ENCODE data around the gene PSD. TPM values are rescaled to one million over a fixed set of nuclear protein-coding genes. Genes with fewer than 3 reads are reported as not detected.
A peak's percentile ranks its signal among the peaks of the same experiment; 100 is the strongest.
"Not testable (repeated sequence)": the region's sequence is repeated elsewhere in the genome, so short reads cannot be mapped to it uniquely, and the experiment has no call there.

The PSD gene
- total and polyA plus RNA-seq, 9 of the 15 experiments (the other 6 are each of a cell fraction or from before 2014, with no cell fraction given) = 0.11 to 1.7 (median 0.54) TPM; not detected in 2

DNA sequence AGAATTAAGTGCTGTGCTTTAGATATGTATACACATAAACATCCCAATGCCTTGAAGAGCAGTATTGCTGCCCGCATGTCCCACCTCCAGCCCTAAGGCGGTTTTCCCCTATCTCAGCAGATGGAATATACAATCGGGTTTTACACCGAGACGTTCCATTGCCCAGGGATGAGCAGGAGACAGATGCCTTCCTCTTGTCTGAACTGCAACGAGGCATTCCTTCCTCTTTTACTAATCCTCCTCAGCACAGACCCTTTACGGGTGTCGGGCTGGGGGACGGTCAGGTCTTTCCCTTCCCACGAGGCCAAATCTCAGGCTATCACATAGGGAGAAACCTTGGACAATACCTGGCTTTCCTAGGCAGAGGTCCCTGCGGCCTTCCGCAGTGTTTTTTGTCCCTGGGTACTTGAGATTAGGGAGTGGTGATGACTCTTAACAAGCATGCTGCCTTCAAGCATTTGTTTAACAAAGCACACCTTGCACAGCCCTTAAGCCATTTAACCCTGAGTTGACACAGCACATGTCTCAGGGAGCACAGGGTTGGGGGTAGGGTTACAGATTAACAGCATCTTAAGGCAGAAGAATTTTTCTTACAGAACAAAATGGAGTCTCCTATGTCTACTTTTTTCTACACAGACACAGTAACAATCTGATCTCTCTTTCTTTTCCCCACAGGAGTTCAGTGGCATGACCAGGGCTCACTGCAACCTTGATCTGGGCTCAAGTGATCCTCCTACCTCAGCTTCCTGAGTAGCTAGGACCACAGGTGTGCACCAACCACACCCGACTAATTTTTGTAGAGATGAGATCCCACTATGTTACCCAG, 36.3 kb upstream of the PSD start (continued):
- 0 out of 2 replicates have a peak, but pooled peaks have one; percentile 44 for TF ChIP-seq ZNF75A (CRISPR knock-in tag; IDR thresholded peaks at IDR 0.05)
- TF ChIP-seq TAF7 (tag; IDR thresholded peaks at IDR 0.05) = peak; percentile 67; the same call in 1 of the 2 replicates
- TF ChIP-seq TCFL5 (CRISPR knock-in tag; conservative IDR thresholded peaks at IDR 0.05) = peak; percentile 89
- TF ChIP-seq, protein P1, sequence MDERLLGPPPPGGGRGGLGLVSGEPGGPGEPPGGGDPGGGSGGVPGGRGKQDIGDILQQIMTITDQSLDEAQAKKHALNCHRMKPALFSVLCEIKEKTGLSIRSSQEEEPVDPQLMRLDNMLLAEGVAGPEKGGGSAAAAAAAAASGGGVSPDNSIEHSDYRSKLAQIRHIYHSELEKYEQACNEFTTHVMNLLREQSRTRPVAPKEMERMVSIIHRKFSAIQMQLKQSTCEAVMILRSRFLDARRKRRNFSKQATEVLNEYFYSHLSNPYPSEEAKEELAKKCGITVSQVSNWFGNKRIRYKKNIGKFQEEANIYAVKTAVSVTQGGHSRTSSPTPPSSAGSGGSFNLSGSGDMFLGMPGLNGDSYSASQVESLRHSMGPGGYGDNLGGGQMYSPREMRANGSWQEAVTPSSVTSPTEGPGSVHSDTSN (CRISPR knock-in tag; IDR thresholded peaks at IDR 0.05; ENCODE audit: low read depth) = not testable (repeated sequence)
- TF ChIP-seq, protein P1 (tag; conservative IDR thresholded peaks at IDR 0.05; ENCODE audit: low read depth) = 0 out of 2 replicates have a peak, but pooled peaks have one; percentile 40
- TF ChIP-seq, protein P2, sequence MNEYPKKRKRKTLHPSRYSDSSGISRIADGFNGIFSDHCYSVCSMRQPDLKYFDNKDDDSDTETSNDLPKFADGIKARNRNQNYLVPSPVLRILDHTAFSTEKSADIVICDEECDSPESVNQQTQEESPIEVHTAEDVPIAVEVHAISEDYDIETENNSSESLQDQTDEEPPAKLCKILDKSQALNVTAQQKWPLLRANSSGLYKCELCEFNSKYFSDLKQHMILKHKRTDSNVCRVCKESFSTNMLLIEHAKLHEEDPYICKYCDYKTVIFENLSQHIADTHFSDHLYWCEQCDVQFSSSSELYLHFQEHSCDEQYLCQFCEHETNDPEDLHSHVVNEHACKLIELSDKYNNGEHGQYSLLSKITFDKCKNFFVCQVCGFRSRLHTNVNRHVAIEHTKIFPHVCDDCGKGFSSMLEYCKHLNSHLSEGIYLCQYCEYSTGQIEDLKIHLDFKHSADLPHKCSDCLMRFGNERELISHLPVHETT (CRISPR knock-in tag; conservative IDR thresholded peaks at IDR 0.05 in 1 of 2, IDR thresholded peaks at IDR 0.05 in 1 of 2) = peak in 1 of 2 experiments; percentile 30; a peak in 2 of 4 replicates
- TF ChIP-seq MECOM (CRISPR knock-in tag; IDR thresholded peaks at IDR 0.05) = peak; percentile 98
- TF ChIP-seq, protein P3, sequence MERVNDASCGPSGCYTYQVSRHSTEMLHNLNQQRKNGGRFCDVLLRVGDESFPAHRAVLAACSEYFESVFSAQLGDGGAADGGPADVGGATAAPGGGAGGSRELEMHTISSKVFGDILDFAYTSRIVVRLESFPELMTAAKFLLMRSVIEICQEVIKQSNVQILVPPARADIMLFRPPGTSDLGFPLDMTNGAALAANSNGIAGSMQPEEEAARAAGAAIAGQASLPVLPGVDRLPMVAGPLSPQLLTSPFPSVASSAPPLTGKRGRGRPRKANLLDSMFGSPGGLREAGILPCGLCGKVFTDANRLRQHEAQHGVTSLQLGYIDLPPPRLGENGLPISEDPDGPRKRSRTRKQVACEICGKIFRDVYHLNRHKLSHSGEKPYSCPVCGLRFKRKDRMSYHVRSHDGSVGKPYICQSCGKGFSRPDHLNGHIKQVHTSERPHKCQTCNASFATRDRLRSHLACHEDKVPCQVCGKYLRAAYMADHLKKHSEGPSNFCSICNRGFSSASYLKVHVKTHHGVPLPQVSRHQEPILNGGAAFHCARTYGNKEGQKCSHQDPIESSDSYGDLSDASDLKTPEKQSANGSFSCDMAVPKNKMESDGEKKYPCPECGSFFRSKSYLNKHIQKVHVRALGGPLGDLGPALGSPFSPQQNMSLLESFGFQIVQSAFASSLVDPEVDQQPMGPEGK (CRISPR knock-in tag; IDR thresholded peaks at IDR 0.05; ENCODE audit: borderline replicate concordance) = peak; percentile 68; the same call in 1 of the 2 replicates
- TF ChIP-seq, protein P4, sequence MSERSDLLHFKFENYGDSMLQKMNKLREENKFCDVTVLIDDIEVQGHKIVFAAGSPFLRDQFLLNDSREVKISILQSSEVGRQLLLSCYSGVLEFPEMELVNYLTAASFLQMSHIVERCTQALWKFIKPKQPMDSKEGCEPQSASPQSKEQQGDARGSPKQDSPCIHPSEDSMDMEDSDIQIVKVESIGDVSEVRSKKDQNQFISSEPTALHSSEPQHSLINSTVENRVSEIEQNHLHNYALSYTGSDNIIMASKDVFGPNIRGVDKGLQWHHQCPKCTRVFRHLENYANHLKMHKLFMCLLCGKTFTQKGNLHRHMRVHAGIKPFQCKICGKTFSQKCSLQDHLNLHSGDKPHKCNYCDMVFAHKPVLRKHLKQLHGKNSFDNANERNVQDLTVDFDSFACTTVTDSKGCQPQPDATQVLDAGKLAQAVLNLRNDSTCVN (CRISPR knock-in tag; IDR thresholded peaks at IDR 0.05) = peak; percentile 63; the same call in 1 of the 2 replicates
- TF ChIP-seq, protein P5, sequence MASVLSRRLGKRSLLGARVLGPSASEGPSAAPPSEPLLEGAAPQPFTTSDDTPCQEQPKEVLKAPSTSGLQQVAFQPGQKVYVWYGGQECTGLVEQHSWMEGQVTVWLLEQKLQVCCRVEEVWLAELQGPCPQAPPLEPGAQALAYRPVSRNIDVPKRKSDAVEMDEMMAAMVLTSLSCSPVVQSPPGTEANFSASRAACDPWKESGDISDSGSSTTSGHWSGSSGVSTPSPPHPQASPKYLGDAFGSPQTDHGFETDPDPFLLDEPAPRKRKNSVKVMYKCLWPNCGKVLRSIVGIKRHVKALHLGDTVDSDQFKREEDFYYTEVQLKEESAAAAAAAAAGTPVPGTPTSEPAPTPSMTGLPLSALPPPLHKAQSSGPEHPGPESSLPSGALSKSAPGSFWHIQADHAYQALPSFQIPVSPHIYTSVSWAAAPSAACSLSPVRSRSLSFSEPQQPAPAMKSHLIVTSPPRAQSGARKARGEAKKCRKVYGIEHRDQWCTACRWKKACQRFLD (CRISPR knock-in tag; IDR thresholded peaks at IDR 0.05) = peak; percentile 84
- TF ChIP-seq, protein P6, sequence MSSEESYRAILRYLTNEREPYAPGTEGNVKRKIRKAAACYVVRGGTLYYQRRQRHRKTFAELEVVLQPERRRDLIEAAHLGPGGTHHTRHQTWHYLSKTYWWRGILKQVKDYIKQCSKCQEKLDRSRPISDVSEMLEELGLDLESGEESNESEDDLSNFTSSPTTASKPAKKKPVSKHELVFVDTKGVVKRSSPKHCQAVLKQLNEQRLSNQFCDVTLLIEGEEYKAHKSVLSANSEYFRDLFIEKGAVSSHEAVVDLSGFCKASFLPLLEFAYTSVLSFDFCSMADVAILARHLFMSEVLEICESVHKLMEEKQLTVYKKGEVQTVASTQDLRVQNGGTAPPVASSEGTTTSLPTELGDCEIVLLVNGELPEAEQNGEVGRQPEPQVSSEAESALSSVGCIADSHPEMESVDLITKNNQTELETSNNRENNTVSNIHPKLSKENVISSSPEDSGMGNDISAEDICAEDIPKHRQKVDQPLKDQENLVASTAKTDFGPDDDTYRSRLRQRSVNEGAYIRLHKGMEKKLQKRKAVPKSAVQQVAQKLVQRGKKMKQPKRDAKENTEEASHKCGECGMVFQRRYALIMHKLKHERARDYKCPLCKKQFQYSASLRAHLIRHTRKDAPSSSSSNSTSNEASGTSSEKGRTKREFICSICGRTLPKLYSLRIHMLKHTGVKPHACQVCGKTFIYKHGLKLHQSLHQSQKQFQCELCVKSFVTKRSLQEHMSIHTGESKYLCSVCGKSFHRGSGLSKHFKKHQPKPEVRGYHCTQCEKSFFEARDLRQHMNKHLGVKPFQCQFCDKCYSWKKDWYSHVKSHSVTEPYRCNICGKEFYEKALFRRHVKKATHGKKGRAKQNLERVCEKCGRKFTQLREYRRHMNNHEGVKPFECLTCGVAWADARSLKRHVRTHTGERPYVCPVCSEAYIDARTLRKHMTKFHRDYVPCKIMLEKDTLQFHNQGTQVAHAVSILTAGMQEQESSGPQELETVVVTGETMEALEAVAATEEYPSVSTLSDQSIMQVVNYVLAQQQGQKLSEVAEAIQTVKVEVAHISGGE (CRISPR knock-in tag; IDR thresholded peaks at IDR 0.05) = peak in 1 of 3 experiments; percentile 54; a peak in 1 of 6 replicates
